ENCODE results near the gene LRRC4C.
"Not testable (repeated sequence)": the region's sequence is repeated elsewhere in the genome, so short reads cannot be mapped to it uniquely, and the experiment has no call there.

The LRRC4C gene

GRCh38 chr11:40882301-40882700 lies 577.2 kb downstream of the LRRC4C start:
- DNase-seq (ENCODE audit: insufficient read length, low spot score), result no peak
- no peak for TF ChIP-seq CTCF (IDR thresholded peaks at IDR 0.05; ENCODE audit: insufficient read depth, missing control alignments)
- FAIRE-seq, result no peak

GRCh38 chr11:40879911-40880310 lies 579.5 kb downstream of the LRRC4C start:
- FAIRE-seq, result no peak
- TF ChIP-seq CTCF (IDR thresholded peaks at IDR 0.05; ENCODE audit: insufficient read depth, missing control alignments), result no peak
- DNase-seq (ENCODE audit: insufficient read length, low spot score), result no peak

GRCh38 chr11:40877981-40878380 lies 581.5 kb downstream of the LRRC4C start:
- no peak for FAIRE-seq
- no peak for DNase-seq (ENCODE audit: insufficient read length, low spot score)
- TF ChIP-seq CTCF (IDR thresholded peaks at IDR 0.05; ENCODE audit: insufficient read depth, missing control alignments), result no peak

GRCh38 chr11:40877256-40877655 lies 582.2 kb downstream of the LRRC4C start:
- FAIRE-seq, result no peak
- no peak for TF ChIP-seq CTCF (IDR thresholded peaks at IDR 0.05; ENCODE audit: insufficient read depth, missing control alignments)
- no peak for DNase-seq (ENCODE audit: insufficient read length, low spot score)

- FAIRE-seq, result no peak
- no peak for TF ChIP-seq CTCF (IDR thresholded peaks at IDR 0.05; ENCODE audit: insufficient read depth, missing control alignments)
Measured at GRCh38 chr11:40867991-40868632, 591.3 kb downstream of the LRRC4C start.

GRCh38 chr11:40857754-40858153 lies 601.7 kb downstream of the LRRC4C start:
- DNase-seq (ENCODE audit: insufficient read length, low spot score); FAIRE-seq: not testable (repeated sequence)

More at GRCh38 chr11:40867991-40868632, 591.3 kb downstream of the LRRC4C start:
- no peak for DNase-seq (ENCODE audit: insufficient read length, low spot score)

GRCh38 chr11:40842750-40843339 lies 616.6 kb downstream of the LRRC4C start:
- TF ChIP-seq CTCF (IDR thresholded peaks at IDR 0.05; ENCODE audit: insufficient read depth, missing control alignments), result no peak
- DNase-seq (ENCODE audit: insufficient read length, low spot score) (no peak), FAIRE-seq (no peak)

Measured in D721Med (cell line).